A549 (cell line): ENCODE results near the gene SLC12A7. TPM values are rescaled to one million over a fixed set of nuclear protein-coding genes. Genes with fewer than 3 reads are reported as not detected.

Experiments used
- ATAC-seq, 2 experiments: fragments of 200-7000 bp in 1 of 2; fragments of >200 bp in 1 of 2; cut with Nextera tagmentation in 1 of 2; cut with Tn5 transposase in 1 of 2; 3 replicates each; pipeline versions ENCODE4 v1.8.0 to v1.9.1; 2018 to 2020; ENCODE audit warnings: mild to moderate bottlenecking in 1 of 2, moderate library complexity in 1 of 2
- CTCF ChIA-PET: fragments of 300-600 bp; sonication (Branson Sonifier 250); formaldehyde crosslinking; extraction: SDS; loops from one replicate; lab custom pipeline; 2021; ENCODE audit warnings: antibody characterized with exemption, inconsistent platforms; lab: Yijun Ruan, JAX
- POLR2A ChIA-PET: fragments of 350-600 bp; formaldehyde crosslinking; extraction: SDS; loops from one replicate; lab custom pipeline; 2021; ENCODE audit warnings: antibody characterized with exemption, inconsistent platforms; lab: Yijun Ruan, JAX
- DNase-seq, 2 experiments: peaks; one replicate each; pipeline versions ENCODE4 v3.0.0 to v3.0.0-alpha.2; 2011 to 2016; ENCODE audit warnings: low read depth in 1 of 2, low spot score in 1 of 2
- FAIRE-seq: peaks from 2 replicates; lab custom pipeline; 2011; peaks lifted over from hg19 to GRCh38; lab: Jason Lieb, UNC
- H3K27ac ChIP-seq, 2 experiments: fragments of >200 bp; sonication (Bioruptor Twin); formaldehyde crosslinking; 3 replicates each; pipeline ENCODE4 v1.5.1; 2016 to 2017
- H3K4me1 ChIP-seq: fragments of >200 bp; sonication (Bioruptor Twin); formaldehyde crosslinking; 3 replicates; pipeline ENCODE4 v1.6.1; 2016
- H3K4me2 ChIP-seq: fragments of >200 bp; sonication (Bioruptor Twin); formaldehyde crosslinking; 3 replicates; pipeline ENCODE4 v1.6.1; 2016
- H3K4me3 ChIP-seq: fragments of >200 bp; sonication (Bioruptor Twin); formaldehyde crosslinking; 3 replicates; pipeline ENCODE4 v1.5.1; 2016
- H3K9me3 ChIP-seq: fragments of >200 bp; sonication (Bioruptor Twin); formaldehyde crosslinking; 3 replicates; pipeline ENCODE4 v1.6.1; 2016
- CBX8 ChIP-seq: fragments of 200-600 bp; sonication (generic); IDR thresholded peaks from 2 replicates; pipeline ENCODE4 v1.6.1; 2016
- CHD2 ChIP-seq: fragments of 150-350 bp; IDR thresholded peaks from 2 replicates; pipeline ENCODE4 v1.6.1; 2014; ENCODE audit warnings: low read length; ENCODE audit not compliant: partially characterized antibody
- CHD4 ChIP-seq: fragments of 200-600 bp; sonication (generic); IDR thresholded peaks from 2 replicates; pipeline ENCODE4 v1.6.1; 2016; ENCODE audit warnings: antibody characterized with exemption, mild to moderate bottlenecking, borderline replicate concordance
- ESRRA ChIP-seq: fragments of 150-350 bp; IDR thresholded peaks from 2 replicates; pipeline ENCODE4 v1.6.1; 2014; ENCODE audit warnings: mild to moderate bottlenecking, low read length, borderline replicate concordance
- HDAC2 ChIP-seq: fragments of 200-600 bp; sonication (generic); IDR thresholded peaks from 2 replicates; pipeline ENCODE4 v1.6.1; 2016
- HEYL ChIP-seq: fragments of 250-450 bp; sonication (Bioruptor Pico); IDR thresholded peaks from 2 replicates; pipeline ENCODE4 v1.8.0; 2021; ENCODE audit warnings: mild to moderate bottlenecking, moderate library complexity
- HOXB5 ChIP-seq: fragments of 250-450 bp; sonication (Bioruptor Pico); IDR thresholded peaks from 2 replicates; pipeline ENCODE4 v1.5.0; 2020; ENCODE audit warnings: mild to moderate bottlenecking, moderate library complexity
- JUN ChIP-seq, 2 experiments: fragments of >200 bp; sonication (Bioruptor Twin); formaldehyde crosslinking; IDR thresholded peaks; 2 replicates in 1 of 2; 3 replicates in 1 of 2; pipeline ENCODE4 v1.6.1; 2016 to 2017
- KDM1A ChIP-seq: fragments of 200-600 bp; sonication (generic); IDR thresholded peaks from 2 replicates; pipeline ENCODE4 v1.6.1; 2016; ENCODE audit warnings: low read depth, mild to moderate bottlenecking
- MAFK ChIP-seq: fragments of 450-650 bp; IDR thresholded peaks from 2 replicates; pipeline ENCODE4 v1.6.1; 2014; ENCODE audit not compliant: partially characterized antibody
- NFE2L2 ChIP-seq: fragments of 150-350 bp; conservative IDR thresholded peaks from 2 replicates; pipeline ENCODE4 v1.6.1; 2014; ENCODE audit warnings: low read length
- PBX3 ChIP-seq: IDR thresholded peaks from 2 replicates; pipeline ENCODE4 v1.6.1; 2012
- RAD21 ChIP-seq, 2 experiments: fragments of >200 bp in 1 of 2; sonication (Bioruptor Twin) in 1 of 2; formaldehyde crosslinking in 1 of 2; IDR thresholded peaks in 1 of 2; conservative IDR thresholded peaks in 1 of 2; 2 replicates in 1 of 2; 3 replicates in 1 of 2; pipeline ENCODE4 v1.6.1; 2012 to 2018; ENCODE audit warnings: inconsistent platforms in 1 of 2
- RARB ChIP-seq: fragments of 250-450 bp; sonication (Bioruptor Pico); IDR thresholded peaks from 2 replicates; pipeline ENCODE4 v1.8.0; 2021; ENCODE audit warnings: mild to moderate bottlenecking, moderate library complexity
- ZC3H11A ChIP-seq: fragments of 450-650 bp; IDR thresholded peaks from 2 replicates; pipeline ENCODE4 v1.6.1; 2014; ENCODE audit warnings: antibody characterized with exemption, mild to moderate bottlenecking
- ZNF302 ChIP-seq: fragments of 250-450 bp; sonication (Bioruptor Pico); IDR thresholded peaks from 2 replicates; pipeline ENCODE4 v1.9.0; 2021; ENCODE audit warnings: inconsistent platforms, mild to moderate bottlenecking, moderate library complexity
- ZSCAN20 ChIP-seq: fragments of 250-450 bp; sonication (Bioruptor Pico); IDR thresholded peaks from 2 replicates; pipeline ENCODE4 v1.8.0; 2022; ENCODE audit warnings: mild to moderate bottlenecking, moderate library complexity
- WGBS: methylation state at CpG from one replicate; pipeline ENCODE4 v1.1.6; 2017; ENCODE audit errors: missing lambda C conversion rate; 5-methylcytosine and 5-hydroxymethylcytosine counted together
- polyA plus RNA-seq, 4 experiments: library from polyadenylated mRNA; depleted of rRNA in 3 of 4; stranded (reverse); fragments of >200 nt; fragmentation: RNase III in 1 of 4; extraction: RNeasy Plus Mini Kit Qiagen cat#74134 plus additional on column Dnase treatment in 1 of 4; gene quantifications; 2 replicates in 3 of 4; 3 replicates in 1 of 4; pipeline ENCODE4 v1.2.3, GENCODE V29; 2011 to 2017
- TF ChIP-seq, protein P1 (sequence below): fragments of >200 bp; sonication (Bioruptor Twin); formaldehyde crosslinking; IDR thresholded peaks from 3 replicates; pipeline ENCODE4 v1.5.1; 2016
- TF ChIP-seq, protein P2 (sequence below): fragments of >200 bp; sonication (Bioruptor Twin); formaldehyde crosslinking; IDR thresholded peaks from 2 replicates; pipeline ENCODE4 v1.6.1; 2016
- TF ChIP-seq, protein P3 (sequence below): fragments of 250-450 bp; sonication (Bioruptor Pico); IDR thresholded peaks from 2 replicates; pipeline ENCODE4 v1.5.0; 2020; ENCODE audit warnings: low read depth, mild to moderate bottlenecking, moderate library complexity

Gene SLC12A7
- polyA plus RNA-seq, 2 of the 4 experiments (the other 2 are of a cell fraction) = 11.2 to 22.5 TPM

- TF ChIP-seq, protein P1, sequence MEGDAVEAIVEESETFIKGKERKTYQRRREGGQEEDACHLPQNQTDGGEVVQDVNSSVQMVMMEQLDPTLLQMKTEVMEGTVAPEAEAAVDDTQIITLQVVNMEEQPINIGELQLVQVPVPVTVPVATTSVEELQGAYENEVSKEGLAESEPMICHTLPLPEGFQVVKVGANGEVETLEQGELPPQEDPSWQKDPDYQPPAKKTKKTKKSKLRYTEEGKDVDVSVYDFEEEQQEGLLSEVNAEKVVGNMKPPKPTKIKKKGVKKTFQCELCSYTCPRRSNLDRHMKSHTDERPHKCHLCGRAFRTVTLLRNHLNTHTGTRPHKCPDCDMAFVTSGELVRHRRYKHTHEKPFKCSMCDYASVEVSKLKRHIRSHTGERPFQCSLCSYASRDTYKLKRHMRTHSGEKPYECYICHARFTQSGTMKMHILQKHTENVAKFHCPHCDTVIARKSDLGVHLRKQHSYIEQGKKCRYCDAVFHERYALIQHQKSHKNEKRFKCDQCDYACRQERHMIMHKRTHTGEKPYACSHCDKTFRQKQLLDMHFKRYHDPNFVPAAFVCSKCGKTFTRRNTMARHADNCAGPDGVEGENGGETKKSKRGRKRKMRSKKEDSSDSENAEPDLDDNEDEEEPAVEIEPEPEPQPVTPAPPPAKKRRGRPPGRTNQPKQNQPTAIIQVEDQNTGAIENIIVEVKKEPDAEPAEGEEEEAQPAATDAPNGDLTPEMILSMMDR = no peak
These were observed 31.2 kb upstream of the SLC12A7 start (continued) for GRCh38 chr5:1142886-1143669.

- H3K4me1 ChIP-seq = peaks cover 5% of the 10 kb centered on the region; the same call in 2 of the 3 replicates
- no peak overlapping the region for H3K27ac ChIP-seq
- FAIRE-seq (no peak), DNase-seq (no peak), ATAC-seq (peak in 1 of 2 experiments; percentile 35; a peak in 3 of 6 replicates)
- H3K9me3 ChIP-seq = no peaks in the 10 kb centered on the region
- ChIA-PET CTCF (interaction anchor here (0.8 to 6.7 kb wide), 15 partner anchors 10 to 238 kb away, joined by 3 to 55 read pairs (median 6); no protein-coding TSS in a partner anchor), POLR2A (no interaction called here)
- 35% methylated on average over 6 of the region's 6 CpGs for WGBS
- TF ChIP-seq ZNF302 = no peak
- H3K4me2 ChIP-seq = no peak overlapping the region
- H3K4me3 ChIP-seq = no peak overlapping the region
These were observed 30.0 kb upstream of the SLC12A7 start for GRCh38 chr5:1141834-1142233.

DNA sequence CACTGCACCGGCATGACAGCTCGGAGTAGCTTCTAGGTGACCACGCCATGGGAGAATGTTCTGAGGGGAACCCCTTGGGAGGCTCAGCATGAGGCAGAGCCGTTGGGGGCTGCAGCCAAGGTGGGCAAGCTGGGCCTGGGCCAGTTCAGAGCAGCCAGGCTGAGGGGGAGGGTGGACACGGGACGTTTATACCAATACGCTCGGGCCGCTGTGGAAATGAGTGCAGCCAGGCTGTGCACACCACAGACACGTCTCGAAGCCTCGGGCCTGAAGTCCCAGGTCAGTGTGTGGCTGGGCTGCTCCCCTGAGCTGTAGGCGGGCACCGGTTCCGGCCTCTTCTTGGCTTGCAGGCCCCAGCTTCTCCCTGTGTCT lies 28.9 kb upstream of the SLC12A7 start:
- FAIRE-seq = no peak
- TF ChIP-seq CHD2 (no peak), KDM1A (no peak), HOXB5 (CRISPR knock-in tag) (no peak), JUN (IDR thresholded peaks at IDR 0.05) (no peak), HDAC2 (no peak), CBX8 (no peak), HEYL (CRISPR knock-in tag) (no peak), RAD21 (conservative IDR thresholded peaks at IDR 0.05 in 1 of 2, IDR thresholded peaks at IDR 0.05 in 1 of 2) (no peak), RARB (CRISPR knock-in tag) (no peak), CHD4 (no peak), NFE2L2 (no peak), ZC3H11A (no peak), ESRRA (no peak), MAFK (no peak), ZSCAN20 (CRISPR knock-in tag) (no peak), PBX3 (no peak)
- TF ChIP-seq, protein P2, sequence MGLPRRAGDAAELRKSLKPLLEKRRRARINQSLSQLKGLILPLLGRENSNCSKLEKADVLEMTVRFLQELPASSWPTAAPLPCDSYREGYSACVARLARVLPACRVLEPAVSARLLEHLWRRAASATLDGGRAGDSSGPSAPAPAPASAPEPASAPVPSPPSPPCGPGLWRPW = no peak
- TF ChIP-seq, protein P3, sequence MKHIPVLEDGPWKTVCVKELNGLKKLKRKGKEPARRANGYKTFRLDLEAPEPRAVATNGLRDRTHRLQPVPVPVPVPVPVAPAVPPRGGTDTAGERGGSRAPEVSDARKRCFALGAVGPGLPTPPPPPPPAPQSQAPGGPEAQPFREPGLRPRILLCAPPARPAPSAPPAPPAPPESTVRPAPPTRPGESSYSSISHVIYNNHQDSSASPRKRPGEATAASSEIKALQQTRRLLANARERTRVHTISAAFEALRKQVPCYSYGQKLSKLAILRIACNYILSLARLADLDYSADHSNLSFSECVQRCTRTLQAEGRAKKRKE (CRISPR knock-in tag) = no peak
- Histone ChIP-seq H3K4me1 (peaks cover 5% of the 10 kb centered on the region; the same call in 2 of the 3 replicates), H3K27ac (0 out of 6 replicates have a peak overlapping the region, but pooled peaks of 1 of the 2 experiments have one; percentile 24), H3K9me3 (no peaks in the 10 kb centered on the region), H3K4me3 (no peak overlapping the region), H3K4me2 (peak overlapping the region; percentile 60)
- POLR2A ChIA-PET = no interaction called here
- 68% methylated on average over 15 of the region's 15 CpGs for WGBS
- DNase-seq = no peak
- peak; percentile 3 to 16; a peak in 3 of 6 replicates for ATAC-seq
- CTCF ChIA-PET = interaction anchor here (0.6 to 6.7 kb wide), 43 partner anchors 11 to 237 kb away, joined by 3 to 55 read pairs (median 4); no protein-coding TSS in a partner anchor
